Measurements from ENCODE around the gene OR2V2. TPM values are rescaled to one million over a fixed set of nuclear protein-coding genes. Genes with fewer than 3 reads are reported as not detected.

Gene OR2V2
- total RNA-seq, 4 donors from 2014 or later: not detected

DNA sequence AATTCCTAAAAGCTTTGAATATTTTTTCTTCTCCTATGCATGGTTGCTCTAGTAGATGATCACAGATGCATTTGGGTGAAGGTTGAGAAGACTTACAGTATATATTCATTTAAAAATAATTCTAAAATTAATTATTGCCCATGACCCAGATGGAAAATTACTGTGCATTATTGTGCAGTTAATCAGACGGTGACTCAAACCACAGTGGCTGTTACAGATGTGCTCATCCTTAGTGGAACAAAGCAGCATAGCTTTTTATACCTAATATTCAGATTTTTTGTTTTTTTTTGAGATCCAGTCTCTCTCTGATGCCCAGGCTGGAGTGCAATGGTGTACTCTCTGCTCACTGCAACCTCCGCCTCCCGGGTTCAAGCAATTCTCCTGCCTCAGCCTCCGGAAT lies 27.1 kb upstream of the OR2V2 start:
- no peak for DNase-seq
- no peak for TF ChIP-seq POLR2A (IDR thresholded peaks at IDR 0.05)
- TF ChIP-seq, protein P1, sequence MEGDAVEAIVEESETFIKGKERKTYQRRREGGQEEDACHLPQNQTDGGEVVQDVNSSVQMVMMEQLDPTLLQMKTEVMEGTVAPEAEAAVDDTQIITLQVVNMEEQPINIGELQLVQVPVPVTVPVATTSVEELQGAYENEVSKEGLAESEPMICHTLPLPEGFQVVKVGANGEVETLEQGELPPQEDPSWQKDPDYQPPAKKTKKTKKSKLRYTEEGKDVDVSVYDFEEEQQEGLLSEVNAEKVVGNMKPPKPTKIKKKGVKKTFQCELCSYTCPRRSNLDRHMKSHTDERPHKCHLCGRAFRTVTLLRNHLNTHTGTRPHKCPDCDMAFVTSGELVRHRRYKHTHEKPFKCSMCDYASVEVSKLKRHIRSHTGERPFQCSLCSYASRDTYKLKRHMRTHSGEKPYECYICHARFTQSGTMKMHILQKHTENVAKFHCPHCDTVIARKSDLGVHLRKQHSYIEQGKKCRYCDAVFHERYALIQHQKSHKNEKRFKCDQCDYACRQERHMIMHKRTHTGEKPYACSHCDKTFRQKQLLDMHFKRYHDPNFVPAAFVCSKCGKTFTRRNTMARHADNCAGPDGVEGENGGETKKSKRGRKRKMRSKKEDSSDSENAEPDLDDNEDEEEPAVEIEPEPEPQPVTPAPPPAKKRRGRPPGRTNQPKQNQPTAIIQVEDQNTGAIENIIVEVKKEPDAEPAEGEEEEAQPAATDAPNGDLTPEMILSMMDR (IDR thresholded peaks at IDR 0.05): no peak
- no peaks in the 10 kb centered on the region for H3K36me3 ChIP-seq
- H3K27me3 ChIP-seq: peaks cover 0 to 6% of the 10 kb centered on the region in 2 donors
- H3K9me3 ChIP-seq: no peaks in the 10 kb centered on the region
- no peak overlapping the region for H3K27ac ChIP-seq
- H3K4me1 ChIP-seq: no peaks in the 10 kb centered on the region
- no peak overlapping the region for H3K4me3 ChIP-seq

DNA sequence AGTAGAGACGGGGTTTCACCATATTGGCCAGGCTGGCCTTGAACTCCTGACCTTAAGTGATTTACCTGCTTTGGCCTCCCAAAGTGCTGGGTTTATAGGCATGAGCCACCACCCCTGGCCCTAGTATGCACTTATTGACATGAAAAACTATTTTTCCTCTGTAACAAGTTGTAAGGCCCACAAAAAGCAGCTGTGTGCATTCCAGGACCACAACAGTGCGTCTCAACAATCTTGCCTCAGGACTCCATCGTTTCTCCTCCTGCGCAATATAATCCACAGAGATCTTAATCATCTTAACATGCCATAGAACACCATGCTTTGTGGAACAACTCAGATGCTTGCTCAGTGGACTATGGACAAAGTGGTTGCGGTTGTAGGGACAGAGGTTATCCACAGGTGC lies 26.6 kb upstream of the OR2V2 start:
- TF ChIP-seq, protein P1 (IDR thresholded peaks at IDR 0.05): no peak
- no peak for TF ChIP-seq POLR2A (IDR thresholded peaks at IDR 0.05)
- Histone ChIP-seq H3K4me1 (no peaks in the 10 kb centered on the region), H3K36me3 (no peaks in the 10 kb centered on the region), H3K27ac (no peak overlapping the region), H3K4me3 (no peak overlapping the region), H3K27me3 (peaks cover 0 to 2% of the 10 kb centered on the region in 2 donors), H3K9me3 (no peaks in the 10 kb centered on the region)
- no peak for DNase-seq

DNA sequence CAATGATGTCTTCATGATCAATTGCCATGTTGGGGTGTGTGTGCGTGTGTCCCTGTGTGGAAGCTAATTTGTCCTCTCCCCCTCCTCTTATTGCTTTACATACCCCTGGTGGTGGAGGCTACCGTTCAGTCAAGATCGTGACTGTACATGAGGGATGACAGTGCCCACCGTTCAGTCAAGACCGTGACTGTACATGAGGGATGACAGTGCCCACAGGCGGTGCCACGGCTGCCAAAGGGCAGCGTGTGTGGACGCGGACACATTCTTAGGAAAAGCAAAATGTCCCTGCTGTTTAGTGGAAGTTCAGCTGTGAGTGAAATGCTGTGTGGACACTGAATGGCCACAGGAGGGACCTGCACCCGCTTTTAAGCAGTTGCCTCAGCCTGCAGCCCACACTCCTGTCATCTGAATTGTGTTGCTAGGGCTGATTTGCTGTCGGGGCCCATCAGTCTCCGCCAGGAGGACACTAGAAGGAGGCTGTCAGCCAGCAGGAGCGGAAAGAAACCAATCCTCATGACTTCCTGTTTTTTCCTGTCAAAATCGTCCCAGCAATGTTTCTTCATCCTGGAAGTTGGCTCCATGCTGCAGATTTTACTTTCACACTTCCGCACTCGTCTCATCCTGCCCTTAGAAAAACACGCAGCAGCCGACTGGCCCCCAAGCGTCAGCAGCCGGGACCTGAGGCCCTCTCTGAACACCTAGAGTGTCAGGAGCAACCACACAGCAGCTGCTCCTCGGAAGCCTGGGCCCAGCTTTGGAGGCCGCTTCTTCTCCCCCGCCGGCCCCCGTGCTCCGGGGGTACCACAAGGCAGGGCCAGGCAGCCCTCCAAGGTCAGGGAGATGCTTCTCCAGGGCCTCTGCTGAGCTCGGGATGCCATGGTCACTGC lies 25.5 kb upstream of the OR2V2 start:
- DNase-seq: no peak
- no peaks in the 10 kb centered on the region for H3K4me1 ChIP-seq
- H3K4me3 ChIP-seq: no peak overlapping the region
- H3K36me3 ChIP-seq: no peaks in the 10 kb centered on the region
- H3K9me3 ChIP-seq: no peaks in the 10 kb centered on the region
- H3K27me3 ChIP-seq: no peaks in the 10 kb centered on the region
- no peak overlapping the region for H3K27ac ChIP-seq
- TF ChIP-seq, protein P1 (IDR thresholded peaks at IDR 0.05): peak in 1 of 6 experiments; percentile 6
- TF ChIP-seq POLR2A (IDR thresholded peaks at IDR 0.05): no peak

DNA sequence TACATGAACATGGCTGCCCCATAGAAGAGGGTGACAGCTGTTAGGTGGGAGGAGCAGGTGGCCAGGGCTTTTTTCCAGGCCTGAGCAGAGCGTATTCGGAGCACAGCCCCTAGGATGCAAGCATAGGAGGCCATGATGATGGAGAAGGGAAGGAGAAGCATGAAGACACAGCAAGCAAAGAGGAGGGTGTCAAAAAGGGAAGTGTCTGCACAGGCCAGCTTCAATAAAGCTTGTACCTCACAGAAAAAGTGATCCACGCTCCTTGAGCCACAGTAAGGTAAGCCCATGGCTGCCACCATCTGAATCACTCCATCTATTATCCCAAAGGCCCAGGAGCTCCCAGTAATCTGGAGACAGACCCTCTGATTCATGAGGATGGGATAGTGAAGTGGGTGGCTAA lies 22.9 kb upstream of the OR2V2 start:
- Histone ChIP-seq H3K4me3 (no peak overlapping the region), H3K9me3 (no peaks in the 10 kb centered on the region), H3K36me3 (no peaks in the 10 kb centered on the region), H3K4me1 (no peaks in the 10 kb centered on the region), H3K27ac (no peak overlapping the region), H3K27me3 (no peaks in the 10 kb centered on the region)
- TF ChIP-seq, protein P1 (IDR thresholded peaks at IDR 0.05): no peak
- no peak for TF ChIP-seq POLR2A (IDR thresholded peaks at IDR 0.05)
- no peak for DNase-seq

DNA sequence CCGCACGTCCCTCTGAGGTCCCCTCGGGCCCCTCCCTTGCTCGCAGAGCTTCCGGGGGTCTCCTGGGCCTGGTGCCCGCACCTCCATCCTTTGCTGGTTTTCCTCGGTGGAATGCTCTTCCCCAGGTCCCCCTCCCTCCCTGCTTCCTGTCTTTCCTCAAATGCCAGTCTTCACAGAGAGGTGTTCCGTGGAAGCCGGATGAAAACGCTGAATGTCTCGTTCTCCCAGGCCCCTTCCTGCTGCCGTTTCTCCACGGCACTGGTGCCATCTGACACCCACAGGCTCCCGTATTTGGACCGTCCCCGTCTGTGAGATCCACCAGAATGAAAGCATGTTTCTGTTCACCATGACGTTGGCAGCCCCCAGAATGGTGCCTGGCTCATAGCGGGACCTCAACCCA lies 20.5 kb upstream of the OR2V2 start:
- H3K36me3 ChIP-seq: no peaks in the 10 kb centered on the region
- DNase-seq: no peak
- H3K4me1 ChIP-seq: no peaks in the 10 kb centered on the region
- TF ChIP-seq POLR2A (IDR thresholded peaks at IDR 0.05): no peak
- TF ChIP-seq, protein P1 (IDR thresholded peaks at IDR 0.05): no peak
- H3K9me3 ChIP-seq: no peaks in the 10 kb centered on the region
- no peaks in the 10 kb centered on the region for H3K27me3 ChIP-seq
- H3K4me3 ChIP-seq: no peak overlapping the region
- no peak overlapping the region for H3K27ac ChIP-seq
